HCT116 (cell line): ENCODE results near the gene URM1. TPM values are rescaled to one million over a fixed set of nuclear protein-coding genes. Genes with fewer than 3 reads are reported as not detected.

Source experiments
- ATAC-seq: fragments of 200-7000 bp; cut with Tn5 transposase; 2 replicates; pipeline ENCODE4 v1.9.1; 2020; ENCODE audit warnings: mild to moderate bottlenecking, moderate library complexity
- BruUV-seq: library from RNA; stranded (reverse); fragments of 400-500 nt; replicated peaks from 2 replicates; lab custom pipeline; 2021; lab: Mats Ljungman, UMichigan
- CTCF ChIA-PET: fragments of 300-600 bp; sonication (Branson Sonifier 250); formaldehyde crosslinking; loops from one replicate; lab custom pipeline; 2021; ENCODE audit warnings: antibody characterized with exemption; lab: Charles Lee
- POLR2A ChIA-PET: fragments of 300-600, 350-600 bp; sonication (Branson Sonifier 250); formaldehyde crosslinking; loops from one replicate; lab custom pipeline; 2021; ENCODE audit warnings: antibody characterized with exemption; lab: Charles Lee
- RAD21 ChIA-PET, 2 experiments: fragments of 300-600 bp; sonication (Branson Sonifier 250); formaldehyde crosslinking; loops; one replicate each; lab custom pipeline; 2023; ENCODE audit warnings: low total read pairs in 2 of 2; ENCODE audit not compliant: uncharacterized antibody in 2 of 2, unreplicated experiment in 2 of 2, low non-redundant PET in 1 of 2; lab: Charles Lee
- DNase-seq: peaks from one replicate; pipeline ENCODE4 v3.0.0-alpha.2; 2010; ENCODE audit warnings: low read depth, low spot score
- H2AFZ ChIP-seq: fragments of 200-600 bp; shearing (Covaris generic), sonication (generic); 2 replicates; pipeline ENCODE4 v1.6.1; 2017; ENCODE audit warnings: low read depth, mixed run types, mixed read lengths, antibody characterized with exemption, low read length; ENCODE audit not compliant: poor library complexity, severe bottlenecking
- H3K27ac ChIP-seq: 2 replicates; pipeline ENCODE4 v1.5.1; 2012; ENCODE audit warnings: low read depth, low read length
- H3K27me3 ChIP-seq: fragments of 200-600 bp; sonication (generic); 2 replicates; pipeline ENCODE4 v1.6.1; 2016; ENCODE audit warnings: mixed run types, low read length, mixed read lengths; ENCODE audit not compliant: insufficient read depth
- H3K36me3 ChIP-seq, 2 experiments: fragments of 200-500 bp in 1 of 2; fragments of 200-600 bp in 1 of 2; sonication (Bioruptor generic) in 1 of 2; sonication (generic) in 1 of 2; 2 replicates each; pipeline versions ENCODE4 v1.5.1 to v1.6.1; 2014 to 2016; ENCODE audit warnings: low read length in 2 of 2, inconsistent platforms in 1 of 2, mixed read lengths in 1 of 2, mixed run types in 1 of 2; ENCODE audit not compliant: insufficient read depth in 2 of 2, control insufficient read depth in 1 of 2
- H3K4me1 ChIP-seq, 2 experiments: fragments of 200-600 bp in 1 of 2; sonication (generic) in 1 of 2; 2 replicates each; pipeline versions ENCODE4 v1.5.1 to v1.6.1; 2012 to 2017; ENCODE audit warnings: low read length in 2 of 2, inconsistent platforms in 1 of 2, mild to moderate bottlenecking in 1 of 2, mixed read lengths in 1 of 2, mixed run types in 1 of 2, moderate library complexity in 1 of 2; ENCODE audit not compliant: insufficient read depth in 2 of 2, control insufficient read depth in 1 of 2
- H3K4me2 ChIP-seq: fragments of 200-600 bp; sonication (generic); 2 replicates; pipeline ENCODE4 v1.6.1; 2017; ENCODE audit warnings: mixed run types, low read length, mixed read lengths
- H3K4me3 ChIP-seq, 2 experiments: fragments of 200-600 bp in 1 of 2; sonication (generic) in 1 of 2; replicated peaks in 1 of 2; 2 replicates each; pipeline ENCODE4 v1.5.1; 2011 to 2016; ENCODE audit warnings: low read length in 2 of 2, control low read depth in 1 of 2, low read depth in 1 of 2, mild to moderate bottlenecking in 1 of 2, mixed read lengths in 1 of 2, mixed run types in 1 of 2
- H3K79me2 ChIP-seq: fragments of 200-600 bp; sonication (generic); 2 replicates; pipeline ENCODE4 v1.6.1; 2017; ENCODE audit warnings: mild to moderate bottlenecking, mixed run types, low read length, moderate library complexity, mixed read lengths; ENCODE audit not compliant: insufficient read depth
- H3K9ac ChIP-seq: fragments of 200-600 bp; sonication (generic); 2 replicates; pipeline ENCODE4 v1.6.1; 2016; ENCODE audit warnings: low read length, mixed read lengths
- H3K9me2 ChIP-seq: fragments of 200-600 bp; sonication (generic), shearing (Covaris generic); 2 replicates; pipeline ENCODE4 v1.6.1; 2017; ENCODE audit warnings: mixed run types, mild to moderate bottlenecking, moderate library complexity; ENCODE audit not compliant: insufficient read depth
- H3K9me3 ChIP-seq, 2 experiments: fragments of 200-500 bp in 1 of 2; fragments of 200-600 bp in 1 of 2; sonication (Bioruptor generic) in 1 of 2; sonication (generic) in 1 of 2; 2 replicates each; pipeline ENCODE4 v1.6.1; 2014 to 2017; ENCODE audit warnings: low read length in 2 of 2, mixed read lengths in 2 of 2, inconsistent platforms in 1 of 2, low read depth in 1 of 2, mild to moderate bottlenecking in 1 of 2, mixed run types in 1 of 2, moderate library complexity in 1 of 2; ENCODE audit not compliant: control insufficient read depth in 1 of 2, insufficient read depth in 1 of 2
- H4K20me1 ChIP-seq: fragments of 200-600 bp; sonication (generic), shearing (Covaris generic); 2 replicates; pipeline ENCODE4 v1.6.1; 2017; ENCODE audit warnings: mixed run types, mild to moderate bottlenecking, moderate library complexity; ENCODE audit not compliant: insufficient read depth
- ATF3 ChIP-seq: IDR thresholded peaks from 2 replicates; pipeline ENCODE4 v1.6.1; 2012
- CBX3 ChIP-seq: IDR thresholded peaks from 2 replicates; pipeline ENCODE4 v1.6.1; 2012; ENCODE audit warnings: low read depth
- ELF1 ChIP-seq: IDR thresholded peaks from 2 replicates; pipeline ENCODE4 v1.6.1; 2012; ENCODE audit warnings: low read depth, borderline replicate concordance
- MAX ChIP-seq: IDR thresholded peaks from 2 replicates; pipeline ENCODE4 v1.6.1; 2012
- REST ChIP-seq: IDR thresholded peaks from 2 replicates; pipeline ENCODE4 v1.6.1; 2012; ENCODE audit warnings: low read depth
- TCF7L2 ChIP-seq: IDR thresholded peaks from 2 replicates; pipeline ENCODE4 v1.7.0; 2011; ENCODE audit warnings: borderline replicate concordance, inconsistent platforms; ENCODE audit not compliant: insufficient read depth, insufficient read length; ENCODE audit errors: extremely low read depth
- intact Hi-C: fragments of 100-400 bp; cut with micrococcal nuclease; formaldehyde crosslinking; loops from 2 replicates; pipeline ENCODE4 v1.10.0; 2022
- total RNA-seq: library from RNA; stranded (reverse); gene quantifications from one replicate; pipeline ENCODE4 v1.2.1, GENCODE V29; 2021; ENCODE audit not compliant: unreplicated experiment

Gene URM1
- total RNA-seq, 1 experiment from 2014 or later, result 51.6 TPM

DNA sequence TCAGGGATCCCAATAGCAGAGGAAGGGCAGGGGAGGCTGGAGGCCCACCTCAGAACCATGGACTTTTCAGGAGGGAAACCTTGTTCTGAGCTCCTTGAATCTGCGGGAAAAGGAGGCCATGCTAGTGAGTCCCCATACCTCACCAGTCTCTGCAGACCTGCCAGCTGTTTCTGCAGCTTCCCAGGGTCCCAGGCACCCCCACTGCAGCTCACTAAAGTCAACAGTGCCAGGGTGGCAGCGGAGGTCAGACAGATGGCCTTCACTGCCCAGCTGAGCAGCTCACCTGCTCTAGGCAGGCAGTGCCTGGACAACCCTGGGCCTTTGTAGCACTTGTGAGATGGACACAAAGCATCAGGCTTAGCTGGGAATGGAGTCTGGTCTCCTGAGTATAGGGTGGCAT lies 35.3 kb upstream of the URM1 start:
- no peaks in the 10 kb centered on the region for H3K9me3 ChIP-seq
- POLR2A ChIA-PET, result no interaction called here
- intact Hi-C loops, result no loop called here
- TF ChIP-seq TCF7L2 (no peak), ELF1 (no peak), ATF3 (no peak), CBX3 (no peak), MAX (no peak), REST (no peak)
- peaks cover under 1% of the 10 kb centered on the region; the same call in 1 of the 2 replicates for H3K79me2 ChIP-seq
- H3K36me3 ChIP-seq, result no peaks in the 10 kb centered on the region; a peak in 1 of 4 replicates
- no peaks in the 10 kb centered on the region for H4K20me1 ChIP-seq
- no peak overlapping the region for H3K4me2 ChIP-seq
- no peaks in the 10 kb centered on the region for H3K27me3 ChIP-seq
- peaks cover 0 to 13% of the 10 kb centered on the region in 2 experiments; a peak in 2 of 4 replicates for H3K4me1 ChIP-seq
- DNase-seq, result no peak
- no peaks in the 10 kb centered on the region for H3K9me2 ChIP-seq
- RAD21 ChIA-PET, result no interaction called here
- no peak overlapping the region for H3K27ac ChIP-seq
- no peak for ATAC-seq
- no peak overlapping the region for H3K9ac ChIP-seq
- BruUV-seq, result no TSS peak
- H2AFZ ChIP-seq, result no peak overlapping the region
- CTCF ChIA-PET, result no interaction called here
- H3K4me3 ChIP-seq, result no peak overlapping the region
